GM21423 (cell line): ENCODE data around the gene VWCE.

Experiments used
- ATAC-seq: cut with Tn5 transposase; IDR thresholded peaks from one replicate; pipeline ENCODE4 v1.9.1; 2021; ENCODE audit warnings: mild to moderate bottlenecking, moderate library complexity; ENCODE audit not compliant: unreplicated experiment

VWCE gene

GRCh38 chr11:61287338-61287977 is 7.7 kb downstream of the VWCE start:
- ATAC-seq: no peak

GRCh38 chr11:61283613-61284012 is 11.5 kb downstream of the VWCE start:
- no peak for ATAC-seq

GRCh38 chr11:61281581-61282250 is 13.4 kb downstream of the VWCE start:
- no peak for ATAC-seq

GRCh38 chr11:61280883-61281580 is 14.1 kb downstream of the VWCE start:
- no peak for ATAC-seq

GRCh38 chr11:61279934-61280659 is 15.0 kb downstream of the VWCE start:
- ATAC-seq: no peak

- no peak for ATAC-seq
Observed at GRCh38 chr11:61278001-61278470, 17.1 kb downstream of the VWCE start.

GRCh38 chr11:61277186-61278000 is 17.7 kb downstream of the VWCE start:
- ATAC-seq: no peak

GRCh38 chr11:61275191-61275590 is 19.9 kb downstream of the VWCE start:
- ATAC-seq: no peak

GRCh38 chr11:61274084-61274483 is 21.0 kb downstream of the VWCE start:
- ATAC-seq: no peak

GRCh38 chr11:61273178-61274078 is 21.7 kb downstream of the VWCE start:
- ATAC-seq: no peak

GRCh38 chr11:61272731-61273130 is 22.4 kb downstream of the VWCE start:
- no peak for ATAC-seq

GRCh38 chr11:61270354-61271076 is 24.6 kb downstream of the VWCE start:
- ATAC-seq: no peak

- no peak for ATAC-seq
Observed at GRCh38 chr11:61268588-61269250, 26.4 kb downstream of the VWCE start.

- ATAC-seq: no peak
Observed at GRCh38 chr11:61267437-61267841, 27.7 kb downstream of the VWCE start.

- ATAC-seq: no peak
Observed at GRCh38 chr11:61266602-61267001, 28.5 kb downstream of the VWCE start.

- no peak for ATAC-seq
Observed at GRCh38 chr11:61265357-61265756, 29.8 kb downstream of the VWCE start.

- ATAC-seq: no peak
Observed at GRCh38 chr11:61264795-61265194, 30.3 kb downstream of the VWCE start.

GRCh38 chr11:61264371-61264770 is 30.7 kb downstream of the VWCE start:
- no peak for ATAC-seq
